HCT116 (cell line): Measurements from ENCODE around the gene RYR2.

ENCODE experiments used
- CEBPB ChIP-seq: IDR thresholded peaks from 2 replicates; pipeline ENCODE4 v1.6.1; 2012; ENCODE audit warnings: low read depth
- JUND ChIP-seq: IDR thresholded peaks from 2 replicates; pipeline ENCODE4 v1.6.1; 2012
- POLR2A ChIP-seq: IDR thresholded peaks from 2 replicates; pipeline ENCODE4 v1.7.0; 2011; ENCODE audit warnings: borderline replicate concordance; ENCODE audit not compliant: insufficient read depth, insufficient read length; ENCODE audit errors: extremely low read depth
- POLR2AphosphoS5 ChIP-seq: IDR thresholded peaks from 2 replicates; pipeline ENCODE4 v1.6.1; 2011; ENCODE audit warnings: mild to moderate bottlenecking, low read depth, low read length, moderate library complexity
- RAD21 ChIP-seq: IDR thresholded peaks from 2 replicates; pipeline ENCODE4 v1.6.1; 2012; ENCODE audit warnings: low read depth, mild to moderate bottlenecking
- SIN3A ChIP-seq: IDR thresholded peaks from 2 replicates; pipeline ENCODE4 v1.6.1; 2012; ENCODE audit warnings: low read depth
- TF ChIP-seq, protein P1 (sequence below), 3 experiments: fragments of 200-600 bp in 1 of 3; sonication (generic) in 1 of 3; IDR thresholded peaks in 2 of 3; conservative IDR thresholded peaks in 1 of 3; 2 replicates each; pipeline ENCODE4 v1.5.1; 2012 to 2017; ENCODE audit warnings: low read depth in 2 of 3, low read length in 2 of 3, antibody characterized with exemption in 1 of 3, borderline replicate concordance in 1 of 3, control low read depth in 1 of 3, mild to moderate bottlenecking in 1 of 3, mixed read lengths in 1 of 3, mixed run types in 1 of 3, moderate library complexity in 1 of 3; ENCODE audit not compliant: insufficient read depth in 1 of 3

DNA sequence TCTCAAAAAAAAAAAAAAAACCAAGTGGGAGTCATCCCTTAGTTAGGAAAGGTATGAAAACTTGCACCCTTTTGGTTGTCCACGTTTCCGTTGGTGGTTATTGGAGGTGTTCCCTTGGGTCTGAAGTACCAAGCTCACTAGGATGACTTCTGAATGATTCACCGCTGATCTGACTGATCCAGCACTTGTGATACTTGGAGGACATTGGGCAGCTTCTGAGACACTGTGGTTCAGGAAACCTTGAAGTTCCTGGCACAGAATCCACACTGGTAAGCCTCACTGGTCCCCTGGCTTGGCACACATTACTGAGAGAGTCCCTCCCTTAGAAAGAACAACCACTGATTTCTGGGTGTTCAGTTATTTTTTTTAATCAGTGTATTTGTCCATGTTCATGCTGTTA, 91.9 kb downstream of the RYR2 start:
- TF ChIP-seq, protein P1, sequence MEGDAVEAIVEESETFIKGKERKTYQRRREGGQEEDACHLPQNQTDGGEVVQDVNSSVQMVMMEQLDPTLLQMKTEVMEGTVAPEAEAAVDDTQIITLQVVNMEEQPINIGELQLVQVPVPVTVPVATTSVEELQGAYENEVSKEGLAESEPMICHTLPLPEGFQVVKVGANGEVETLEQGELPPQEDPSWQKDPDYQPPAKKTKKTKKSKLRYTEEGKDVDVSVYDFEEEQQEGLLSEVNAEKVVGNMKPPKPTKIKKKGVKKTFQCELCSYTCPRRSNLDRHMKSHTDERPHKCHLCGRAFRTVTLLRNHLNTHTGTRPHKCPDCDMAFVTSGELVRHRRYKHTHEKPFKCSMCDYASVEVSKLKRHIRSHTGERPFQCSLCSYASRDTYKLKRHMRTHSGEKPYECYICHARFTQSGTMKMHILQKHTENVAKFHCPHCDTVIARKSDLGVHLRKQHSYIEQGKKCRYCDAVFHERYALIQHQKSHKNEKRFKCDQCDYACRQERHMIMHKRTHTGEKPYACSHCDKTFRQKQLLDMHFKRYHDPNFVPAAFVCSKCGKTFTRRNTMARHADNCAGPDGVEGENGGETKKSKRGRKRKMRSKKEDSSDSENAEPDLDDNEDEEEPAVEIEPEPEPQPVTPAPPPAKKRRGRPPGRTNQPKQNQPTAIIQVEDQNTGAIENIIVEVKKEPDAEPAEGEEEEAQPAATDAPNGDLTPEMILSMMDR (IDR thresholded peaks at IDR 0.05 in 2 of 3, conservative IDR thresholded peaks at IDR 0.05 in 1 of 3; ENCODE audit: borderline replicate concordance in 1 of 3, insufficient read depth in 1 of 3, low read depth in 2 of 3, low read length in 2 of 3) = no peak
- TF ChIP-seq CEBPB = no peak
- no peak for TF ChIP-seq POLR2A
- no peak for TF ChIP-seq JUND
- no peak for TF ChIP-seq SIN3A
- TF ChIP-seq POLR2AphosphoS5 = no peak
- no peak for TF ChIP-seq RAD21
